Measurements from ENCODE around the gene CLEC4M. TPM values are rescaled to one million over a fixed set of nuclear protein-coding genes. Genes with fewer than 3 reads are reported as not detected.

Gene CLEC4M
- total RNA-seq, 1 donor from 2014 or later = not detected

DNA sequence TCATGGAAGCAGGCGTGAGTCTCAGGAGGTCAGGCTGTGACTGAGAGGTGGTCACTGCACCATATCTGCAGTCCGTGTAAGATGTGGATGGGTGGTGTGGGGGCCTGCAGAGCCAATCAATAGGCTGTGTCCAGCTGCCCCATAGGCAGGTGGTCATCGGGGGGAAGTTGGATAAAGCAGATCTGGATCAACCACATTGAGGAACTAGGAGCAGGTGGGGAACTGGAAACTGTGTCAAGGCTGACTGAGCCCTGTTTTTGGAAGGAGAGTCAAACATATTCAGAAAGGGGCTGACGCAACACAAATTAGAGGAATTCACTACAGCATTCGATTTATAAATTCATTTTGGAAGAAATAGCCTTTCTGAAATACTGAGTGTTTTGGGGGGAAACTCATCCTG lies 15.0 kb downstream of the CLEC4M start:
- Histone ChIP-seq H3K4me1 (peaks cover 8% of the 10 kb centered on the region), H3K36me3 (no peaks in the 10 kb centered on the region), H3F3A (ENCODE audit: low read depth) (peaks cover 18% of the 10 kb centered on the region), H3K27me3 (peaks cover 32% of the 10 kb centered on the region), H4K20me1 (ENCODE audit: low read depth) (no peaks in the 10 kb centered on the region), H3K27ac (peak overlapping the region; percentile 29), H3K79me2 (ENCODE audit: low read depth) (no peaks in the 10 kb centered on the region), H2AFZ (replicated peaks) (peak overlapping the region; percentile 42), H3K4me3 (peak overlapping the region; percentile 17), H3K9ac (no peak overlapping the region), H3K4me2 (peak overlapping the region; percentile 69), H3K9me3 (ENCODE audit: low read depth) (no peaks in the 10 kb centered on the region)
- H3K36me3 Mint-ChIP-seq = no peaks in the 10 kb centered on the region
- no peaks in the 10 kb centered on the region for H3K4me1 Mint-ChIP-seq
- TF ChIP-seq EZH2 (IDR thresholded peaks at IDR 0.05) (no peak), CTCF (IDR thresholded peaks at IDR 0.05) (no peak), EZH2phosphoT487 (IDR thresholded peaks at IDR 0.05) (no peak)
- peaks cover 2% of the 10 kb centered on the region for H3K9me3 Mint-ChIP-seq
- no peak overlapping the region for H3K27ac Mint-ChIP-seq
- no peak overlapping the region for H3K4me3 Mint-ChIP-seq
- H3K27me3 Mint-ChIP-seq (ENCODE audit: insufficient read depth, low read depth) = peaks cover 13% of the 10 kb centered on the region
- DNase-seq (ENCODE audit: low spot score) = no peak

DNA sequence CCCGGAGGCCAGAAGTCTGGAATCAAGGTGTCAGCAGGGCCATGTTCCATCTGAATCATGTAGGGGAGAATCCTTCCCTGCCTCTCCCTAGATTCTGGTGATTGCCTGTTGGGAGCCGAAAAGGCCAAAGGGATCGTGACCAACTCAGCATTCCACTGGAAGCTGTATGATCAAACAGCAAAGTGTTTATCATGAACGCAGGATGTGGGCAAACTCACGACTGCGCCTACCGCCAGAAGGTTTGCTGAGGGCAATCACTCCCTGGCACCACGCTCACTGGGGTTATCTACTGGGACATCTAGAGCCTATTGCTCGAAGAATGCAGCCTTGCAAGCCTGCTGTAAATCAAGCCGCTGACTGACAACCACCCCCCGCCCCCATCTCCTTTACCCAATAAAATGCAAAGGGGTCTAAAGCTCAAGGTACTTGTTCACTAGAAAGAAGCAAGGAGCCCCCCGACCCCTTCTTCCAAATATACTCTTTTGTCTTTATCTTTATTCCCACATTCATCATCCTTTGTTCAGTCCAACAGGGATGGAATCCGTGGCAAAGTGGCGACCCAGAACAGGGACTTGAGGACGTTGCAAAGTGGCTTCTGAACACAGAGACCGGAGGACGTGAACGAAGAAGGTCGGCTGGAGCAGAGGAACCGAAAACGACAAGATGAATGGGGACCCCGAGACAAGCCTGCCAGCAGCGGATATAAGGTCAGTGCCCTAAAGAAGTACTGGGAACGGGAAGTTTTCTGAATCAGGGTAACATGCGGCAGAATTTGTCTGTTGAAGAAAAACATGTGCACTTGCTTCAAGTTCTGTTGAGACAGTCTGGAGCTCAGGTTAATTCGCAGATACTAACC lies 16.8 kb downstream of the CLEC4M start:
- Mint-ChIP-seq H3K27ac (no peak overlapping the region), H3K36me3 (no peaks in the 10 kb centered on the region), H3K27me3 (ENCODE audit: insufficient read depth, low read depth) (peaks cover 16% of the 10 kb centered on the region), H3K4me3 (no peak overlapping the region), H3K9me3 (peaks cover 2% of the 10 kb centered on the region), H3K4me1 (no peaks in the 10 kb centered on the region)
- Histone ChIP-seq H3K9ac (no peak overlapping the region), H2AFZ (replicated peaks) (no peak overlapping the region), H3F3A (ENCODE audit: low read depth) (peaks cover 18% of the 10 kb centered on the region), H3K27me3 (peaks cover 50% of the 10 kb centered on the region), H3K4me1 (peaks cover 8% of the 10 kb centered on the region), H3K79me2 (ENCODE audit: low read depth) (no peaks in the 10 kb centered on the region), H3K36me3 (no peaks in the 10 kb centered on the region), H3K4me2 (no peak overlapping the region), H3K27ac (no peak overlapping the region), H4K20me1 (ENCODE audit: low read depth) (no peaks in the 10 kb centered on the region), H3K9me3 (ENCODE audit: low read depth) (no peaks in the 10 kb centered on the region), H3K4me3 (no peak overlapping the region)
- no peak for TF ChIP-seq EZH2phosphoT487 (IDR thresholded peaks at IDR 0.05)
- TF ChIP-seq EZH2 (IDR thresholded peaks at IDR 0.05) = no peak
- no peak for TF ChIP-seq CTCF (IDR thresholded peaks at IDR 0.05)
- no peak for DNase-seq (ENCODE audit: low spot score)

DNA sequence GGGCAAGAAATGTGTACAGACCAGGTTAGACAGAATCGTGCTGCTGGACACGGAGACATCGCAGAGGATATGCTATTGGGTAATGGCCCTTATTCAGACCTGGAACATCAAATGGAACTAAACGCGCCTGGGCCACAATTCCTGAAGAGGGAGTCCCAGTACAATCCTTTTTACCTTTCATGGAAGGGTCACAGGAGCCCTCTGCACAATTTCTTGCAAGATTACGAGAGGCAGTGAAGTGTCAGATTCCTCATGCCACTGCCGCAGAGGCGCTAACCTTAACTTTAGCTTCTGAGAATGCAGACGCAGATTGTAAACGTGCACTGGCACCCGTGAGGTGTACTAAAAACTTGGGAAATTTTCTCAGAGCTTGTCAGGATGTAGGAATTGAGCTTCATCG lies 18.1 kb downstream of the CLEC4M start:
- Histone ChIP-seq H3K4me1 (peaks cover 8% of the 10 kb centered on the region), H3K9ac (no peak overlapping the region), H3K27ac (no peak overlapping the region), H3K4me2 (no peak overlapping the region), H4K20me1 (ENCODE audit: low read depth) (no peaks in the 10 kb centered on the region), H3K4me3 (no peak overlapping the region), H3K36me3 (no peaks in the 10 kb centered on the region), H3K9me3 (ENCODE audit: low read depth) (no peaks in the 10 kb centered on the region), H3K27me3 (peaks cover 62% of the 10 kb centered on the region), H3F3A (ENCODE audit: low read depth) (peaks cover 18% of the 10 kb centered on the region), H3K79me2 (ENCODE audit: low read depth) (no peaks in the 10 kb centered on the region), H2AFZ (replicated peaks) (no peak overlapping the region)
- no peaks in the 10 kb centered on the region for H3K4me1 Mint-ChIP-seq
- DNase-seq (ENCODE audit: low spot score) = no peak
- H3K4me3 Mint-ChIP-seq = no peak overlapping the region
- no peak overlapping the region for H3K27ac Mint-ChIP-seq
- H3K36me3 Mint-ChIP-seq = no peaks in the 10 kb centered on the region
- peaks cover 23% of the 10 kb centered on the region for H3K27me3 Mint-ChIP-seq (ENCODE audit: insufficient read depth, low read depth)
- TF ChIP-seq EZH2 (IDR thresholded peaks at IDR 0.05) = no peak
- no peak for TF ChIP-seq CTCF (IDR thresholded peaks at IDR 0.05)
- no peak for TF ChIP-seq EZH2phosphoT487 (IDR thresholded peaks at IDR 0.05)
- peaks cover 5% of the 10 kb centered on the region for H3K9me3 Mint-ChIP-seq

Data from neural progenitor cell (in vitro differentiated cells).